Measurements from ENCODE around the gene ZNF418. TPM values are rescaled to one million over a fixed set of nuclear protein-coding genes. Genes with fewer than 3 reads are reported as not detected.
A peak's percentile ranks its signal among the peaks of the same experiment; 100 is the strongest.
"Not testable (repeated sequence)": the region's sequence is repeated elsewhere in the genome, so short reads cannot be mapped to it uniquely, and the experiment has no call there.

ZNF418 gene
- total RNA-seq, 1 donor from 2014 or later = 5.5 TPM

- no peaks in the 10 kb centered on the region for H3K27me3 ChIP-seq (ENCODE audit: control insufficient read depth, insufficient read depth, low read length)
- FAIRE-seq (no peak), DNase-seq (ENCODE audit: low read depth) (no peak)
- peaks cover 8% of the 10 kb centered on the region for H3K36me3 ChIP-seq (ENCODE audit: control insufficient read depth, insufficient read depth, low read length)
- TF ChIP-seq CTCF (IDR thresholded peaks at IDR 0.05; ENCODE audit: insufficient read depth, low read length, severe bottlenecking) = no peak
- no peak overlapping the region for H3K4me3 ChIP-seq (ENCODE audit: low read depth, low read length)
These were observed 27.8 kb downstream of the ZNF418 start for GRCh38 chr19:57907394-57907793.

- peaks cover 2% of the 10 kb centered on the region for H3K36me3 ChIP-seq (ENCODE audit: control insufficient read depth, insufficient read depth, low read length)
- FAIRE-seq (no peak), DNase-seq (ENCODE audit: low read depth) (no peak)
- H3K4me3 ChIP-seq (ENCODE audit: low read depth, low read length) = no peak overlapping the region
- no peaks in the 10 kb centered on the region for H3K27me3 ChIP-seq (ENCODE audit: control insufficient read depth, insufficient read depth, low read length)
- no peak for TF ChIP-seq CTCF (IDR thresholded peaks at IDR 0.05; ENCODE audit: insufficient read depth, low read length, severe bottlenecking)
These were observed 29.9 kb downstream of the ZNF418 start for GRCh38 chr19:57905258-57905657.

GRCh38 chr19:57903618-57904184 lies 31.5 kb downstream of the ZNF418 start:
- Histone ChIP-seq H3K36me3 (ENCODE audit: control insufficient read depth, insufficient read depth, low read length) (no peaks in the 10 kb centered on the region), H3K27me3 (ENCODE audit: control insufficient read depth, insufficient read depth, low read length) (no peaks in the 10 kb centered on the region), H3K4me3 (ENCODE audit: low read depth, low read length) (no peak overlapping the region)
- FAIRE-seq (no peak), DNase-seq (ENCODE audit: low read depth) (no peak)
- no peak for TF ChIP-seq CTCF (IDR thresholded peaks at IDR 0.05; ENCODE audit: insufficient read depth, low read length, severe bottlenecking)

- no peak for TF ChIP-seq CTCF (IDR thresholded peaks at IDR 0.05; ENCODE audit: insufficient read depth, low read length, severe bottlenecking)
- Histone ChIP-seq H3K27me3 (ENCODE audit: control insufficient read depth, insufficient read depth, low read length) (no peaks in the 10 kb centered on the region), H3K4me3 (ENCODE audit: low read depth, low read length) (no peak overlapping the region), H3K36me3 (ENCODE audit: control insufficient read depth, insufficient read depth, low read length) (no peaks in the 10 kb centered on the region)
- FAIRE-seq (no peak), DNase-seq (ENCODE audit: low read depth) (no peak)
These were observed 34.9 kb downstream of the ZNF418 start for GRCh38 chr19:57900311-57900710.

- DNase-seq (ENCODE audit: low read depth) = peak; percentile 42
- not testable (repeated sequence) for H3K36me3 ChIP-seq (ENCODE audit: control insufficient read depth, insufficient read depth, low read length); H3K27me3 ChIP-seq (ENCODE audit: control insufficient read depth, insufficient read depth, low read length); FAIRE-seq; H3K4me3 ChIP-seq (ENCODE audit: low read depth, low read length)
These were observed 44.5 kb downstream of the ZNF418 start for GRCh38 chr19:57890706-57891105.

- FAIRE-seq = no peak
- H3K27me3 ChIP-seq (ENCODE audit: control insufficient read depth, insufficient read depth, low read length) = no peaks in the 10 kb centered on the region
- H3K4me3 ChIP-seq (ENCODE audit: low read depth, low read length) = peak within 1 kb of the TSS; percentile 83
- H3K36me3 ChIP-seq (ENCODE audit: control insufficient read depth, insufficient read depth, low read length) = peaks cover 2% of the 10 kb centered on the region
- TF ChIP-seq CTCF (IDR thresholded peaks at IDR 0.05; ENCODE audit: insufficient read depth, low read length, severe bottlenecking) = peak; percentile 47
- peak; percentile 67 for DNase-seq (ENCODE audit: low read depth)
These were observed 46.5 kb downstream of the ZNF418 start, which contains the start of gene ZNF814 for GRCh38 chr19:57888560-57889231. Gene ZNF814 (minus strand): TSS chr19:57889037. CDS start chr19:57888802, 235 bp downstream.
